ENCODE data around the gene TMEM186.

GRCh38 chr16:8818504-8819270 is 21.2 kb upstream of the TMEM186 start:
- TF ChIP-seq ZNF274 (IDR thresholded peaks at IDR 0.05; ENCODE audit: low read depth, low read length) = no peak
- no peak for TF ChIP-seq SUZ12 (IDR thresholded peaks at IDR 0.05; ENCODE audit: extremely low read depth, insufficient read depth, insufficient read length)

All from NT2/D1 (cell line).